Neuron (in vitro differentiated cells): ENCODE measurements around the gene SYNE1.
"Not testable (repeated sequence)": the region's sequence is repeated elsewhere in the genome, so short reads cannot be mapped to it uniquely, and the experiment has no call there.

Source experiments
- H2AFZ ChIP-seq: one replicate; pipeline ENCODE4 v1.6.1; 2013; ENCODE audit warnings: low read depth, mild to moderate bottlenecking, inconsistent platforms, low read length, moderate library complexity
- H3K27me3 ChIP-seq: one replicate; pipeline ENCODE4 v1.6.1; 2013; ENCODE audit warnings: low read length; ENCODE audit not compliant: insufficient read depth
- H3K36me3 ChIP-seq: one replicate; pipeline ENCODE4 v1.6.1; 2013; ENCODE audit warnings: low read length; ENCODE audit not compliant: insufficient read depth
- H3K4me1 ChIP-seq: one replicate; pipeline ENCODE4 v1.6.1; 2013; ENCODE audit warnings: low read length; ENCODE audit not compliant: insufficient read depth
- H3K4me3 ChIP-seq: 2 replicates; pipeline ENCODE4 v1.5.1; 2013; ENCODE audit warnings: mild to moderate bottlenecking, low read length, moderate library complexity
- H3K9me3 ChIP-seq: one replicate; pipeline ENCODE4 v1.6.1; 2013; ENCODE audit warnings: low read length

SYNE1 gene

DNA sequence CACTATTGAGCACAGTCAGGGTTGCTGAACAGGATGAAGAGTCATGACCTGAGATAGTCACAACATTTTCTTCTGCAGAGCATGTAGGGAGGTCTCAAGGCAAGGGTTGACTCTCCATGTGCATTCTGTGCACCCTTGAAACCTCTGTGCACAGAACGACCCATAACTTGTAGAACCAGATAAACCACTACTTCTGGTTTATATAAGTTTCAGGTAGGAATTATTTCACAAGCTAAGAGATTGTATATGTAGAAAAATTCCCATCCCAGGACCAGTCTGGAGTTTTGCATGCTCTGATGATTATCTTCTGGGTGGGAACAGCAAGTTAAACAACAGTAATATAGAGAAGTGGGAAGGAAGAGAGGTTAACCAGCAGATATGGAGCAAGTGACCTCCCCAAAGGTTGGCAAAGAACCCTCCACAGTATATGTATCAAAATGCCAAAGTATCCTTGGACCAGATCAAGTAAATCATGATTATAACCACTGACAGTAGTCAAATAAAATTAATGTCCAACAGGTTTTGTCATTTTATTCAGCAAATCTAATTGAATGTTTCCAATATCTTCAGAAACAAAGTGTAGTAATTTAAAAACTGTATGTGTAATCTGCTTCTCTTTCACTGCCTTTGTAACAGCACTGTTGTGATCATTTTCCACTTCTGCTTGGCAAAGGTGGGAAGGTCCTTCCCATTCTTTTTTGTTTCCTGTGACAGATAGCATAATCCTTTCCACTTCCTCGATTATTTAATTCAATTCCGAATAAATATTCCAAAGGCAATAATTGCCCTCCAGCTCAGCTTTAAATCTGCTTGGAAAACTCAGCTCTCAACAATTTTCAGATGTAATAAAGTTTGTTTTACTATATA, 104.4 kb downstream of the SYNE1 start:
- no peak overlapping the region for H2AFZ ChIP-seq
- H3K36me3 ChIP-seq: no peaks in the 10 kb centered on the region
- no peaks in the 10 kb centered on the region for H3K9me3 ChIP-seq
- no peaks in the 10 kb centered on the region for H3K27me3 ChIP-seq
- H3K4me3 ChIP-seq: no peak overlapping the region
- no peaks in the 10 kb centered on the region for H3K4me1 ChIP-seq

DNA sequence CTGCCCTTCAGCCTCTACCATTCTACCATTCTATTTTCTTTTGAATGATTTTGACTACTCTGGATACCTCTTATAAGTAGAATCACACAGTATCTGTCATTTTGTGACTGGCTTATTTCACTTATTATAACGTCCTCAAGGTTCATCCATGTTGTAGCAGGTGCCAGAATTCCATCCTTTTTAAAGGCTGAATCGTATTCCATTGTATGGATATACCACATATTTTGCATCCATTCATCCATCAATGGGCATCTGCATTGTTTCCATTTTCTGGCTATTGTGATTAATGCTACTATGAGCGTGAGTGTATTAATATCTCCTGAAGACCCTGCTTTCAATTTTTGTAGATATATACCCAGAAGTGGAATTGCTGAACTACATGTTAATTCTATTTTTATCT, 105.5 kb downstream of the SYNE1 start:
- no peaks in the 10 kb centered on the region for H3K4me1 ChIP-seq
- no peak overlapping the region for H3K4me3 ChIP-seq
- H3K9me3 ChIP-seq: no peaks in the 10 kb centered on the region
- H2AFZ ChIP-seq: no peak overlapping the region
- H3K27me3 ChIP-seq: no peaks in the 10 kb centered on the region
- no peaks in the 10 kb centered on the region for H3K36me3 ChIP-seq

DNA sequence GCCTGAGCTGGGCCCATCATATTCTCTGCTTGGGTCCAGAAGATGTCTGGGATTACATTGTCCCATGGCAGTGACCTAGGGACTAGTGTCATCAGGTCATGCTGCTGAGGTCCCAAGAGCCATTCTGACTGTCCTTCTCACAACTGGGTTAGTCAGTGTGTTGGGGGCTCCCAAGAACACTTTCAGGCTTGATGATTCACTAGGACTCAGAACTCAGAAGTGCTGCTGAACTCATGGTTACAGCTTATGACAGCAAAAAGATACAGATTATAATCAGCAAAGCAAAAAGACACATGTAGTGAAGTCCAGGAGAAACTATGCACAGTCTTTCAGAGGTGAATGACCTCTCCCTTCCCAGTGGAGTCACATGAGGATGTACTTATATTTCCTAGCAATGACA, 107.8 kb downstream of the SYNE1 start:
- Histone ChIP-seq H2AFZ (no peak overlapping the region), H3K4me3 (no peak overlapping the region), H3K36me3 (no peaks in the 10 kb centered on the region), H3K4me1 (no peaks in the 10 kb centered on the region), H3K9me3 (no peaks in the 10 kb centered on the region), H3K27me3 (no peaks in the 10 kb centered on the region)

DNA sequence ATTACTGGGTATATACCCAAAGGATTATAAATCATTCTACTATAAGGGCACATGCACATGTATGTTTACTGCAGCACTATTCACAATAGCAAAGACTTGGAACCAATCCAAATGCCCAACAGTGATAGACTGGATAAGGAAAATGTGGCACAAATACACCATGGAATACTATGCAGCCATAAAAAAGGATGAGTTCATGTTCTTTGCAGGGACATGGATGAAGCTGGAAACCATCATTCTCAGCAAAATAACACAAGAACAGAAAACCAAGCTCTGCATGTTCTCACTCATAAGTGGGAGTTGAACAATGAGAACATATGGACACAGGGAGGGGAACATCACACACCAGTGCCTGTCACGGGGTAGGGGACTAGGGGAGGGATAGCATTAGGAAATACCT, 123.0 kb downstream of the SYNE1 start:
- not testable (repeated sequence) for H3K27me3 ChIP-seq, H3K9me3 ChIP-seq, H3K4me1 ChIP-seq, H3K36me3 ChIP-seq, H2AFZ ChIP-seq, H3K4me3 ChIP-seq

DNA sequence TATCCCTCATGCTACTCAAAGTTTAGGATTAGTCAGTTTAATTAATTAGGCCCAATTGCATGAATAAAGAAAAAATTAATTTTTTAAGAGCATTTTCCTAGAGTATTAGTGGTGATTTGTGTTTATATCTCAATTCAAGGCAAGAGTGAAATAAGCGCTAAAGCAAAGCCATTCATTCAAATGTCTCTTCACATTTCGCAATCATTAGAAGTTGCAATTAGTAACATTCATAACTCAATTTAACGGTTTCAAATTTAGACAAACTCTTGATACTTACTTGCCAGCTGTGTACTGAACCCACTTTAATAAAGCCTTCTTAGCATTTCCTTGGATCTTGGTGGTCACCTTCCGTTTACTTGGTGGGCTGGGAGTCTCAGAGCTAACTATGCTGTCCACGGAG, 127.2 kb downstream of the SYNE1 start:
- no peaks in the 10 kb centered on the region for H3K36me3 ChIP-seq
- no peak overlapping the region for H3K4me3 ChIP-seq
- H3K9me3 ChIP-seq: no peaks in the 10 kb centered on the region
- no peak overlapping the region for H2AFZ ChIP-seq
- H3K4me1 ChIP-seq: no peaks in the 10 kb centered on the region
- no peaks in the 10 kb centered on the region for H3K27me3 ChIP-seq

DNA sequence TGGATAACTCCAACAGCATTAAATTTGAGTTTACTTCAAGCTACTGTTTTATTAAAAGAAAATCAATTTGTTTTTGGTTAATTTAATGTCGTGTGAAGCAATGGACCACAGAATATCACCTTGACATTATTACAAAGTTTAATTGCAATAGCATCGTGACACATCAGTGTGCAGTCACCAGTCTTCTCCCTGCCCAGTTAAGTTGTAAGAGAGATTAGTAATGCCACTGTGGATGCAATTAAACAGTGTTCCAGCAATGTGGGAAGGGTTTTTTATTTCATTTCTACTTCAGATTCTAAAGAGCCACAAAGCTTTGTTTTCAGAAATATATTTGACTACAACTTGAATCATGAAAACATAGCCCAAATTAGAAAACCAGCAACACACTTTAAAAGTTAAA, 128.7 kb downstream of the SYNE1 start:
- no peaks in the 10 kb centered on the region for H3K27me3 ChIP-seq
- no peaks in the 10 kb centered on the region for H3K36me3 ChIP-seq
- H2AFZ ChIP-seq: no peak overlapping the region
- no peaks in the 10 kb centered on the region for H3K4me1 ChIP-seq
- no peaks in the 10 kb centered on the region for H3K9me3 ChIP-seq
- no peak overlapping the region for H3K4me3 ChIP-seq

DNA sequence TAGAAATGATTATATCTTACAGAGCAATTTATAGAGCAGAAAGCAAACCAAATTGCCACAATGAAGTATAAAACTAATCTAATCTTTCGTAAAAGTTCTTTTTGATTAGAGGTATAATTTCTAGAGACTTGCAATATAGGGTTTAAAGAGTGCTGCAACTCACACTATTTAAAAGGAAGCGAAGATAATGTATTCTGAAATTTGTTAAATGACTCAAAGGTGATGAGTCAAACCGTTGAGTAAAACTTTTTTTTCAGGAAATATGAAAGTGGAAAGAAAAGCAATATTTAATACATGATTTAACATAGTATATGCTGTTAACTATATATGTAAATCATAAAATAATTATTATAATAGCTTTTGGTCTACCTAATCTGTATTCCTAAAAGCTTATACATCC, 133.6 kb downstream of the SYNE1 start:
- Histone ChIP-seq H3K4me3 (no peak overlapping the region), H3K36me3 (no peaks in the 10 kb centered on the region), H3K4me1 (no peaks in the 10 kb centered on the region), H3K9me3 (no peaks in the 10 kb centered on the region), H3K27me3 (no peaks in the 10 kb centered on the region), H2AFZ (no peak overlapping the region)

DNA sequence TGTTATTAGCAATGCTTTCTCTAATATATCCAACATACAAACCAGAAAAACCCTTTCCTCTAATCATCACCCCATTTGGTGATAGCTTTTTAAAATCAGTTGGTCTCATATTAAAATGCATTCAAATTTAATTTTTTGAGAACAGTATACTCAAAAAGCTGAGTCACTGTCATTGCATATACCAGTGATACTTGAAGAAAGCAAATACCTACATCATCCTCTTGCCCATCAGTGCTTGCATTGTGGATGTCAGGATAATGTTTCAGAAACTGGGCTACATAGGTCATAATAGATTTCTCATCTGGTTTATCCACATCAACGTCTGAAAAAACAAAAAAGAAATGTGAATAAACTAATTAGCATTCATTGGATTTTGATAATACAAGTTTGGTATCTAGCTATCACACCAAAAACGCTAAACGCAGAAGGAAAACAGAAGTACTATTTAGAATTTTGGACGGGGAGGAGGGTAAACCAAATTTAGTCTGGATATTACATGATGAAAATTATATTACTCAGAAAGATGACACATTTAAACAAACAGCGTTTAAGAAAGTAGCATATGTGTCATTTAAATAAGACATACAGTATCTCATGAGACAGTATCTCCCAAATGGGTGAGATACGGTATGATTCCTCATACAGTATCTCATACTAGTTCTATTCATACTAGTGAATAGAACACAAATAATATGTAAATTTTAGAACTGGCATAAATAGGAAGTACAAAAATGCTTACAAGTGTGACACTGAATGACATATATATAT, 134.6 kb downstream of the SYNE1 start:
- Histone ChIP-seq H3K4me1 (no peaks in the 10 kb centered on the region), H3K27me3 (no peaks in the 10 kb centered on the region), H3K9me3 (no peaks in the 10 kb centered on the region), H3K36me3 (no peaks in the 10 kb centered on the region), H3K4me3 (no peak overlapping the region), H2AFZ (no peak overlapping the region)

DNA sequence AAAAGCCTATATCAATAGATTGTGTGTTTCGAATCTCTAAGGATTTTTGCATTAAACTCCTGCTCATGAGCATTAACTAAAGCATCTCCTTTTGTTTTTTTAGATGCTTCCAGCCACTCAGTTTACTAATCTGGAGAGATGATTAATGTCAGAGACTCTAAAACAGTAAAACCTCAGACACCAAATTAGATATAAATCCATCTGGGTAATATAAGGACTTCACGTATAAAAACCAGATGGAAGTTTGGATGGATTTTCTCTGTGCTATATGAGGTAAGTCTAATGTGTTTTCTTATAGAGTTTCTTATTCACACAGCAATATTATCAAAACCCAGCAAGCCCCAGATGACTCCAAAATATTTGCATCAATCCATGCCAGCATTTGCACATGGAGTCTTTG, 137.2 kb downstream of the SYNE1 start:
- no peaks in the 10 kb centered on the region for H3K4me1 ChIP-seq
- no peaks in the 10 kb centered on the region for H3K27me3 ChIP-seq

DNA sequence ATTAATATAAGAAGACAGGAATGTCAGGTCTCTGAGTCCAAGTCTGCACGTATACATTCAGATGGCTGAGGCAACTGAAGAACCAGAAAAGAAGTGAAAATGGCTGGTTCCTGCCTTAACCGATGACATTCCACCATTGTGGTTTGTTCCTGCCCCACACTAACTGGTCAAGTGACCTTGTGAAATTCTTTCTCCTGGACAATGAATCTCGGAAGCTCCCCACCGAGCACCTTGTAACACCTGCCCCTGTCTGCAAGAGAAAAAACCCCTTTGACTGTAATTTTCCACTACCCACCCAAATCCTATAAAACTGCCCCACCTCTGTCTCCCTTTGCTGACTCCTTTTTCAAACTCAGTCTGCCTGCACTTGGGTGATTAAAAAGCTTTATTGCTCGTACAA, 140.4 kb downstream of the SYNE1 start:
- H3K27me3 ChIP-seq: no peaks in the 10 kb centered on the region
- no peaks in the 10 kb centered on the region for H3K36me3 ChIP-seq
- no peaks in the 10 kb centered on the region for H3K9me3 ChIP-seq
- no peaks in the 10 kb centered on the region for H3K4me1 ChIP-seq
- no peak overlapping the region for H2AFZ ChIP-seq
- H3K4me3 ChIP-seq: no peak overlapping the region

More for the DNA sequence above, 137.2 kb downstream of the SYNE1 start:
- no peak overlapping the region for H2AFZ ChIP-seq
- H3K36me3 ChIP-seq: no peaks in the 10 kb centered on the region
- H3K9me3 ChIP-seq: no peaks in the 10 kb centered on the region
- H3K4me3 ChIP-seq: no peak overlapping the region

DNA sequence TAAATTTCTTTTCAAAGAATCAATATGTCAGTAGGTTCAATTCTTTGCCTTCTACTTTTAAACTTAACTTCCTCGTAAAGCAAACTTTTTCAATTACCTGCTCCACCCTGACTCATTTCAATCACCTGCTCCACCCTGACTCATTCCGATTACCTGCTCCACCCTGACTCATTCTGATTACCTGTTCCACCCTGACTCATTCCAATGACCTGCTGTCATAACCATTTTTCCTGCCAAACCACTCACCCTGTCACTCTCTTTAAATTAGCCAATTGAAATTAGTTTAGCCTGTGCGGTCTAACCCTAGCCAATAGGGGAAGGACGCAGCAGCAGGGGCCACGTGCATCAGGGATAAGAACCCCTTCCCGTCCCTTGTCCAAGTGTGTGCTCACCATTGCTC, 141.7 kb downstream of the SYNE1 start:
- H3K36me3 ChIP-seq, H3K9me3 ChIP-seq, H3K27me3 ChIP-seq, H3K4me1 ChIP-seq, H3K4me3 ChIP-seq, H2AFZ ChIP-seq: not testable (repeated sequence)

DNA sequence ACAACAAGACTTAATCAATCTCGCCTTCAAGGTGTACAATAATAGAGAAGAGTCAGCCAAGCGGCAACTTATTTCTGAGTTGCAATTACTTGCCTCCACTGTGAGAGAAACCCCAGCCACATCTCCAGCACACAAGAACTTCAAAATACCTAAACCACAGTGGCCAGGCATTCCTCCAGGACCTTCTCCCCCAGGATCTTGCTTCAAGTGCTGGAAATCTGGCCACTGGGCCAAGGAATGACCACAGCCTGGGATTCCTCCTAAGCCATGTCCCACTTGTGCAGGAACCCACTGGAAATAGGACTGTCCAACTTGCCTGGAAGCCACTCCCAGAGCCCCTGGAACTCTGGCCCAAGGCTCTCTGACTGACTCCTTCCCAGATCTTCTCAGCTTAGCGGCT, 144.9 kb downstream of the SYNE1 start:
- H3K9me3 ChIP-seq, H3K4me3 ChIP-seq, H3K27me3 ChIP-seq, H3K4me1 ChIP-seq, H3K36me3 ChIP-seq, H2AFZ ChIP-seq: not testable (repeated sequence)

DNA sequence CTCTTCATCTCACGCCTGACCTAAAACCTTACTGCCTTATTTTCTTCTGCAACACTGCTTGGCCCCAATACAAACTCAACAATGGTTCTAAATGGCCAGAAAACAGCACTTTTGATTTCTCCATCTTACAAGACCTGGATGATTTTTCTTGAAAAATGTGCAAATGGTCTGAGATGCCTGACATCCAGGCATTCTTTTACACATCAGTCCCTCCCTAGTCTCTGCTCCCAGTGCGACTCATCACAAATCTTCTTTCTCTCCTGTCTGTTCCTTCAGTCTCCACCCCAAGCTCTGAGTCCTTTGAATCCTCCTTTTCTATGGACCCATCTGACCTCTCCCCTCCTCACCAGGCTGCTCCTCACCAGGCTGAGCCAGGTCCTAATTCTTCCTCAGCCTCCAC, 145.7 kb downstream of the SYNE1 start:
- not testable (repeated sequence) for H3K27me3 ChIP-seq, H3K9me3 ChIP-seq, H3K36me3 ChIP-seq, H3K4me1 ChIP-seq, H3K4me3 ChIP-seq, H2AFZ ChIP-seq
